ENCODE data around the gene DELE1. TPM values are rescaled to one million over a fixed set of nuclear protein-coding genes. Genes with fewer than 3 reads are reported as not detected.

The DELE1 gene
- total RNA-seq, 1 experiment from 2014 or later, result 88.1 TPM

DNA sequence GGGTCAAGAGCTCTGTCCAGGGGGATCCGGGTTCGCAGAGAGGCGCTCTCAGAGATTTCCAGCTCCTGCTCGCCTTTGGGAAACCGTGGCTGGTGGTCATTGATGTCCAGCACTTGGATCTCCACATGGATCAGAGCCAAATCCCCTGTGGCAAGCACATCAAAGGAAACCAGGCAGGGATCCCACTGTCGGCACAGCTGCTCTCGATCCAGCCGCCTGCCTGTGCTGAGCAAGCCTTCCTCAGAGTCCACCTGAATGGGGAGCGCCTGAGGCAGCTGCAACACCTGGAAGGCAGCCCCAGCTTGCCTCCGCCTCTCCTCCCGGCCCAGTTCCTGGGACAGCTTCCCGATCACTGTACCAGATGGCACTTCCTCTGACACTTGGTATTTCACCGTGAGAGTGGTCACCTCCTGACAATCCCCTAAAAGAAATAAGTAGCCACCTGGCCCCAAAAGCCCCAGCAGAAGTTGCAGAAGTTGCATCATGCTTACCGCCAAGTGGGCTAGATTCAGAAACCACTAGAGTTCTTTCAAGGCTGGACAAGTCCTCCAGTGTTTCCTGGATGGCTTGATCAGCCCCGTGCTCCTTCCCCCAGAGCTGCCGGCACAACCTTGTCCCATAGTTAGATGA, 33.8 kb downstream of the DELE1 start:
- TF ChIP-seq, protein P1, sequence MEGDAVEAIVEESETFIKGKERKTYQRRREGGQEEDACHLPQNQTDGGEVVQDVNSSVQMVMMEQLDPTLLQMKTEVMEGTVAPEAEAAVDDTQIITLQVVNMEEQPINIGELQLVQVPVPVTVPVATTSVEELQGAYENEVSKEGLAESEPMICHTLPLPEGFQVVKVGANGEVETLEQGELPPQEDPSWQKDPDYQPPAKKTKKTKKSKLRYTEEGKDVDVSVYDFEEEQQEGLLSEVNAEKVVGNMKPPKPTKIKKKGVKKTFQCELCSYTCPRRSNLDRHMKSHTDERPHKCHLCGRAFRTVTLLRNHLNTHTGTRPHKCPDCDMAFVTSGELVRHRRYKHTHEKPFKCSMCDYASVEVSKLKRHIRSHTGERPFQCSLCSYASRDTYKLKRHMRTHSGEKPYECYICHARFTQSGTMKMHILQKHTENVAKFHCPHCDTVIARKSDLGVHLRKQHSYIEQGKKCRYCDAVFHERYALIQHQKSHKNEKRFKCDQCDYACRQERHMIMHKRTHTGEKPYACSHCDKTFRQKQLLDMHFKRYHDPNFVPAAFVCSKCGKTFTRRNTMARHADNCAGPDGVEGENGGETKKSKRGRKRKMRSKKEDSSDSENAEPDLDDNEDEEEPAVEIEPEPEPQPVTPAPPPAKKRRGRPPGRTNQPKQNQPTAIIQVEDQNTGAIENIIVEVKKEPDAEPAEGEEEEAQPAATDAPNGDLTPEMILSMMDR (IDR thresholded peaks at IDR 0.05; ENCODE audit: unreplicated experiment), result no peak
- Mint-ChIP-seq H3K27ac (ENCODE audit: low read depth, unreplicated experiment) (no peak overlapping the region), H3K9me3 (ENCODE audit: unreplicated experiment) (no peaks in the 10 kb centered on the region), H3K4me1 (ENCODE audit: insufficient read depth, unreplicated experiment) (peaks cover 19% of the 10 kb centered on the region), H3K27me3 (ENCODE audit: insufficient read depth, unreplicated experiment) (no peaks in the 10 kb centered on the region), H3K4me3 (ENCODE audit: unreplicated experiment) (no peak overlapping the region), H3K36me3 (ENCODE audit: insufficient read depth, unreplicated experiment) (no peaks in the 10 kb centered on the region)
- no peak for DNase-seq (ENCODE audit: unreplicated experiment)
- intact Hi-C loops (cut with micrococcal nuclease), result no loop called here
- BruUV-seq (replicated peaks), result no TSS peak
- ChIA-PET CTCF (interaction anchor here (0.9 to 19.4 kb wide), 8 partner anchors 12 to 289 kb away, joined by 3 to 519 read pairs (median 53); partner anchors contain the start of genes DELE1, PCDH1 and RNF14), POLR2A (interaction anchor here (1.1 to 2.1 kb wide), 6 partner anchors 11 to 67 kb away, joined by 3 to 9 read pairs (median 6); no protein-coding TSS in a partner anchor)

DNA sequence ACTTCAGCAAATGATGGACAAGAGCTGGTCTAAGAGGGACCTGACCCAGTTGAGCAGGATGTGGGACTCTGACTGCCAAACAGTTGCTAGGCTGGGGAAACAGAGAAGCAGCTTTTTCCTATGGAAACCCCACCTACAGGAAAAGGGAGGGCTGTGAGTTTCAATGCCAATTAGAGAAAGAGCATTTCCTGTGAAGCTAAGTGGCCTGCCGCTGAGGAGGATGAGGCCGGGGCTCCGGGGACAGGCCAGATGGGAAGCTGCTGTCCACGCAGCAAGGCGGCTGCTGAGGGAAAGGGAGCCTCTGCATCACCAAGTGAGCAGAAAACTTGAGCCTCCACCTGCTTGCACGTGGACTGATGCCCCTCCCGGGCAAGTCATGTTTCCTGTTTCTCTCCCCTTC, 34.4 kb downstream of the DELE1 start, which contains the start of gene PCDH12:
Gene PCDH12, minus strand, starts transcription at position 90 of the 400 bp plus-strand sequence. CDS start 351 bp downstream, outside the sequence.
- ChIA-PET POLR2A (interaction anchor here (1.1 to 1.9 kb wide), 3 partner anchors 12 to 35 kb away, joined by 3 to 8 read pairs (median 4); no protein-coding TSS in a partner anchor), CTCF (interaction anchor here (0.6 to 19.4 kb wide), 9 partner anchors 12 to 930 kb away, joined by 3 to 519 read pairs (median 5); partner anchors contain the start of genes PCDH1 and RNF14)
- peaks cover 19% of the 10 kb centered on the region for H3K4me1 Mint-ChIP-seq (ENCODE audit: insufficient read depth, unreplicated experiment)
- no peak within 1 kb of the TSS for H3K4me3 Mint-ChIP-seq (ENCODE audit: unreplicated experiment)
- no TSS peak for BruUV-seq (replicated peaks)
- peak within 1 kb of the TSS; percentile 33 for H3K27ac Mint-ChIP-seq (ENCODE audit: low read depth, unreplicated experiment)
- DNase-seq (ENCODE audit: unreplicated experiment), result no peak
- no peaks in the 10 kb centered on the region for H3K27me3 Mint-ChIP-seq (ENCODE audit: insufficient read depth, unreplicated experiment)
- no peaks in the 10 kb centered on the region for H3K36me3 Mint-ChIP-seq (ENCODE audit: insufficient read depth, unreplicated experiment)
- H3K9me3 Mint-ChIP-seq (ENCODE audit: unreplicated experiment), result no peaks in the 10 kb centered on the region
- intact Hi-C loops (cut with micrococcal nuclease), result no loop called here
- TF ChIP-seq, protein P1 (IDR thresholded peaks at IDR 0.05; ENCODE audit: unreplicated experiment), result no peak

DNA sequence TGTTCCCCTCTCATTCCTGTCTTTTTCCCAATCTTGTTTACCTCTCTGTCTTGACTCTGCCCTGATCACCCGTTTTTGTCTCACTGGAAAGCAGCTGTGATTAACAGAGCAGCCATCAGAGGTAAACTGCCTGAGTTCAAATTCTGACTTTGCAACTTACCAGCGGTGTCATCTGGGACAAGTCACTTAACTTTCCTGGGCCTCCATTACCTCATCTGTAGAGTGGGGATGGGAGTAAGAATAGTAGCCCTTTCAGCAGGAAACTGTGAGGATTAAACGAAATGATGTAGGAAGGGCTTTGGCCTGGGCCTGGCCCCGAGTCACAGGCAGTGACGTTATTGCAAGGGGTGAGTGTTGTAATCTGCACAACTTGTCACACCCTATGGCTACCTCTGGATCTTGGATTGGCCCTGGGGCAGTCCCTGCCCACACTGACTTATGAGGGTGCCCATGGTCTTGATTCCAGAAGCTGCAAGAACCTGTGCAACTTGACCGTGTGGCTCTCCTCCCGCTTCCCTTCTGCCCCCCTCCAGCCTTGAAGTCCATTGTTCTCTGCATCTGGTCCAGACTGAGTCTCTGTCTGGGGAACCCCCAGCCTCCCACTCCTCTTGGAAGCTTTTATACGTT, 35.0 kb downstream of the DELE1 start:
- TF ChIP-seq, protein P1 (IDR thresholded peaks at IDR 0.05; ENCODE audit: unreplicated experiment), result no peak
- H3K4me3 Mint-ChIP-seq (ENCODE audit: unreplicated experiment), result no peak overlapping the region
- intact Hi-C loops (cut with micrococcal nuclease), result no loop called here
- H3K27ac Mint-ChIP-seq (ENCODE audit: low read depth, unreplicated experiment), result peak overlapping the region; percentile 33
- peaks cover 19% of the 10 kb centered on the region for H3K4me1 Mint-ChIP-seq (ENCODE audit: insufficient read depth, unreplicated experiment)
- peak; percentile 48 for DNase-seq (ENCODE audit: unreplicated experiment)
- H3K27me3 Mint-ChIP-seq (ENCODE audit: insufficient read depth, unreplicated experiment), result no peaks in the 10 kb centered on the region
- ChIA-PET POLR2A (interaction anchor here (1.1 to 1.9 kb wide), 2 partner anchors 12 to 36 kb away, joined by 4 to 8 read pairs; no protein-coding TSS in a partner anchor), CTCF (interaction anchor here (0.6 to 19.4 kb wide), 12 partner anchors 12 to 929 kb away, joined by 3 to 519 read pairs (median 18); partner anchors contain the start of genes PCDH1 and RNF14)
- H3K9me3 Mint-ChIP-seq (ENCODE audit: unreplicated experiment), result no peaks in the 10 kb centered on the region
- no TSS peak for BruUV-seq (replicated peaks)
- H3K36me3 Mint-ChIP-seq (ENCODE audit: insufficient read depth, unreplicated experiment), result no peaks in the 10 kb centered on the region

DNA sequence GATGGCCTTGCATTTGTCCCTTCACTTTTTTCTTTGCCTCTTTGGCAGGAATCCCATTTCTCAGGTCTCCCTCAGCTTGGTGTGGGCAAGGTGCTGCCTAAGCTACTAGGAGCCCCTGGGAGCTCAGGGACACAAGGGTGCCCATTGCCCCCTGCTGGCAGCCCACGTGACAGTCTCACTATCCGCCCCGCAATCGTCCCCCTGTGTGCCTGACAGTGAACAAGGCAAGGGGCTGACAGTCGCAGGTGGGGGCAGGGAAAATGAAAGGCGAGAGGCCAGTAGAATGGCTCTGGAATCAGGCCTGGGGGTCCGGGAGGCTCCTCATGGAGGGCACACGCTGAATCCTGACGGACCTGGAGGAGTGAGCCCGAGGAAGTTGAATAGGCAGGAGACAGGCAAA, 36.3 kb downstream of the DELE1 start:
- intact Hi-C loops (cut with micrococcal nuclease), result loop anchor here (1.0 to 10.0 kb wide), 4 partner anchors 71 to 295 kb away; no protein-coding TSS in a partner anchor
- Mint-ChIP-seq H3K27me3 (ENCODE audit: insufficient read depth, unreplicated experiment) (no peaks in the 10 kb centered on the region), H3K27ac (ENCODE audit: low read depth, unreplicated experiment) (no peak overlapping the region), H3K9me3 (ENCODE audit: unreplicated experiment) (no peaks in the 10 kb centered on the region), H3K36me3 (ENCODE audit: insufficient read depth, unreplicated experiment) (no peaks in the 10 kb centered on the region), H3K4me3 (ENCODE audit: unreplicated experiment) (no peak overlapping the region), H3K4me1 (ENCODE audit: insufficient read depth, unreplicated experiment) (peaks cover 19% of the 10 kb centered on the region)
- DNase-seq (ENCODE audit: unreplicated experiment), result no peak
- ChIA-PET POLR2A (interaction anchor here (0.8 to 3.2 kb wide), 11 partner anchors 10 to 269 kb away, joined by 3 to 48 read pairs (median 11); partner anchors contain the start of genes DELE1 and RNF14), CTCF (interaction anchor here (0.6 to 19.4 kb wide), 61 partner anchors 10 to 1733 kb away, joined by 3 to 519 read pairs (median 6); partner anchors contain the start of genes ARAP3, DELE1, FCHSD1 and HDAC3)
- TF ChIP-seq, protein P1 (IDR thresholded peaks at IDR 0.05; ENCODE audit: unreplicated experiment), result peak; percentile 51
- BruUV-seq (replicated peaks), result no TSS peak
